LHCN-M2 (cell line): Measurements from ENCODE around the gene SCN1A. TPM values are rescaled to one million over a fixed set of nuclear protein-coding genes. Genes with fewer than 3 reads are reported as not detected.

Source experiments
- DNase-seq: peaks from one replicate; pipeline ENCODE4 v3.0.0-alpha.2; 2012; ENCODE audit warnings: low read depth
- total RNA-seq: library from RNA; depleted of rRNA; stranded (reverse); fragments of >200 nt; gene quantifications from 2 replicates; pipeline ENCODE4 v1.2.3, GENCODE V29; 2014

Gene SCN1A
- total RNA-seq, 1 experiment from 2014 or later: 1.1 TPM

GRCh38 chr2:166081852-166082251 is 46.0 kb downstream of the SCN1A start:
- DNase-seq: no peak

GRCh38 chr2:166081131-166081632 is 46.6 kb downstream of the SCN1A start:
- DNase-seq: no peak

DNA sequence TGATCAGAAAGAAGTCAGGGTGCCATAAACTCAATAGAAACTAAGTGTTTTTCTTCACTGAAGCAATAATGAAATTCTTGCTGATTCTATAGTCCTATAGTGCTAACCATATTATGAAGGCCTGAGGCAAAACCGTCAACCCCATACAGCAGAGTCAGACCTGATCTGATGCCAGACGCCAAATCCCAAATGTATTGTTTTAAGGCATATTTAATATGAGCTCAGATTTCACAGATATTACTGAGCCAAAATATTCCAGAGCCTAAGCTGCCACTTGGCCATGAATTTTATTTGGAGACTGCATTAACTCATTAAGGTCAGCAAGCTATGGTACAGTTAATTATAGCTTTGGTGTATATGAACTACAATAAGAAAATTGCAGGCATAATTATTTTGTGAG is 53.4 kb downstream of the SCN1A start:
- DNase-seq: no peak

DNA sequence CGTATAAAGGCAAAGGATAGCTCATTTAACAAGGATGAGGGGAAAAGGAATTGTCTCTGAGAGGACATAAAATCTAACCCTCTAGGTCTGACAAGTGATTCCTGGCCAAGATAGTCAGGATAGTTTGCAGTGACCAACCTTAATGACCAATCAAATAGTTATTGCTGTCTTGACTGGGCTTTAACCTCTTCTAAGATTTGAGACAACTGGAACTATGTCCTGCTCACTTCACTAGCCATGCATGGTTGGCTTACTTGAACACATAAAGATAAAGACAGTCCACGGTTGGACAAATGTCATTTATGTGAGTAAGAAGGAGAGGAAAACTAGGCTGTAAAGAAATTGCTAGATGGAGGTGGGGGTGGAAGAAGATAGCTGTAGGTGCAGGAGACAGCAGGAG is 53.8 kb downstream of the SCN1A start:
- DNase-seq: no peak

- DNase-seq: no peak
These were observed 57.6 kb downstream of the SCN1A start for GRCh38 chr2:166070231-166070630.

GRCh38 chr2:166068981-166069380 is 58.8 kb downstream of the SCN1A start:
- peak; percentile 50 for DNase-seq

DNA sequence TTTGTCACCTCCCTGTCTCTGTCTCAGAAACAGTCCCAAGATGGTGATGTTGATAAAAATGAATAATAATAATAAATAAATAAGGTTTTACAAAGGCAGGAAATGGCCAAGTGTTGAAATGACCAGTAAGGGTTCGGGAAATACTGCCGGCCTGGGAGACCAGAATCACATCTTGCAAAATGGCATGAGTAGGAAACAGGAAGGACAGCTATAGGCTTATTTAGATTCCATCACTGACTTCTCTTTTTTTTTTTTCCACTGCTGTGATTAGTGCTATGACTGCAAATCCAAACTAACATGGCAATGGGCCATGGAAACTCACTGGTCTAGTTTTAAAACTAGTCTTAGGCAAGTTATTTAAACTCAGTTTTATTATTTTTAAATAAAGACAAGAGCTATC is 60.6 kb downstream of the SCN1A start:
- no peak for DNase-seq

DNA sequence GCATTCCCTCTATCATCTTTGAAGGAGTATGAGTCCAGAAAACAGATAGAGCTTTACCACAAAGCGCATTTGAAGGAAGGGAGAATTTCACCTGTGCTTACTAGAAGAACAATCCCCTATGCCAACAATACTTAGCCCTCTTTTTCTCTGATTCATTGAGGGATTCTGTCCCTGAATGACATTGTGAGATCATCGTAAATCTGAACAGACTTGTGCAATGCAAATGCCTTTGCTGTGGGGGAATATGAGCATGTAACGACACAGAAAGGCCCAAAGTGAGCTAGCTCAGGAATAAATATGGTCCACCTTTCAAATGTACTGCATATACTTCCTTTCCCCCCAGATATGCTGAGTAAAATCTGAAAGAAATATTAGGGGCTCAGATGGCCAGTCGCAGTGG is 67.6 kb downstream of the SCN1A start:
- peak; percentile 34 for DNase-seq

DNA sequence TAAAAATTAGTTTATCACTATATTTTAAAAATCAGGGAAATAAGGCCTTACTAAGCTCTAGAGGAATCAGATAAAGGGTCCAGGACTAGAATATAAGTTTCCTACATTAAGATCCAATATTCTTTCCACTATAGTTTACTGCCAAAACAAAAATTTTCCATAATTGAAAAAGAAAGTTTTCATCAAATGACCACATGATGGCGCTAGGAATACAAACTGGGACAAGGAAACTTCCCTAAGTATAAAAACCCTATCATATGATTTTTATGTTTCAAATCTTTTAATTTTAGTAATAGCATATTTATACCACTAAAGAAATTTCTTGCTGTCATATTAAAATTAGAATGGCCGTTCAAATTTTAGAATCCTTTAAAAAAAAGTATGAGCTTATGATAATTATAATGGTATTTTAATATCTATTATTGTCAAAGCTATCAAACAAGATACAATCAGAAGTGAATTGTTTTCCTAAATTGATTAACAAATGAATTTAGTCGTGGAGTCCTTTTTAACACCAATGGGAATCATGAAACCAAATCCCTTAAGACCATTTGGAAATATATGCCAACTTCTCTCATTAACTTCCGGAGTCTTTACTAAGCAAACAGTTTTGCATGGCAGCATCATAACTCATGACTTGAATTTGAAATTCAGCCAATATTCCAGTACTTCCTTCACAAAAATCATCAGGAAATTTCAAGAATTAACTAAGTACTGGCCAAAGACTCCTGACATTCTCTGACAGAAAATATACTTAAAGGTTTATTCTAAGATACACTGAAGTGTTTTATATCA is 70.3 kb downstream of the SCN1A start:
- peak; percentile 42 for DNase-seq

GRCh38 chr2:166044853-166045483 is 82.9 kb downstream of the SCN1A start:
- no peak for DNase-seq

DNA sequence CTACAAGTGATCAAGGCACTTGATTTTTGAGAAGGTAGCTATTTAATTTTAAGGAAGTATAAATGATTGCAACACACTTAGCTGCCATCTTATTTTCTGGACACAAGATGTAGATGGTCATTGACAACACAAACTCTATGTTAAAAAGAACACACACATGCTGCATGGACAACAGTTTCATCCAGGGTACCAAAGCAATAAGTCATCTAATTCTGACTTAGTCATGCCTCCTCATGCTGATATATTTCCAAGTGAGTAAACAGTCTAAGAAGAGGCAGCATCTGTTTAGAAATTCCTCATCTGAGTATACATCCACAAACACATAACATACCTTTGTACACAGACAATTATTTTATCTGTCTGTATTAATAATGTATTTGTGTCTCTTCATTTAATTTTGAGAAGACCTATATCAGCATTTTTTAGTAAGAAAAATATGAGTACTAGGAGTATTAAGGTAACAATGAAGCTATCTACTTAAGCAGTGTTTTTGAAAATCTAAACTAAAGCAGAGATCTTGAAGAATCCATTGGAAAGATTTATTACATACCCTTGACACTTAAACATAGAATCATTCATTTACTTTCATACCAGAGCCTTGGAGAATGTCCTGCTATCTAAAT is 84.9 kb downstream of the SCN1A start:
- DNase-seq: peak; percentile 68

DNA sequence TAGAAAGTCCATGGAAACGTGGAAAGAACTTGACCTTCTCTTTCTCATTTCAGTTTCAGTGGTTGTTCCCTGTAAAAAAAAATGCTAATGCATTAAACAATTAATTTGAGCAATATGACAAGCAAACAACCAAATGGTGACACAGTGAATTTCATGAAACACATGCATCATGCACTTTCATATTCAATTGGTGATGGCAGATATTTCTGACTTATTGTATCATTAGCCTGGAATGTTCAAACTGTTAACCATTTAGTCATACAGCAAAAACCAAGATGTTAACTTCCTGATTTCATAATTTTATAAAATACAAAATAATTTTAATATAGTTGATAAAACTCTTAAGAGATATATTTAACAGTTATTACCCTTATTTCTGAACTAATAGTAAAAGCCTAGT is 85.5 kb downstream of the SCN1A start:
- DNase-seq: peak; percentile 47

GRCh38 chr2:166041613-166042012 is 86.2 kb downstream of the SCN1A start:
- DNase-seq: no peak

GRCh38 chr2:166032361-166032760 is 95.5 kb downstream of the SCN1A start:
- peak; percentile 45 for DNase-seq

GRCh38 chr2:166031054-166031453 is 96.8 kb downstream of the SCN1A start:
- DNase-seq: peak; percentile 67

GRCh38 chr2:166025313-166025712 is 102.5 kb downstream of the SCN1A start:
- DNase-seq: no peak

- DNase-seq: peak; percentile 11
These were observed 110.6 kb downstream of the SCN1A start for GRCh38 chr2:166017208-166017607.

- DNase-seq: no peak
These were observed 113.9 kb downstream of the SCN1A start for GRCh38 chr2:166013878-166014277.

- no peak for DNase-seq
These were observed 116.2 kb downstream of the SCN1A start for GRCh38 chr2:166011660-166012059.

DNA sequence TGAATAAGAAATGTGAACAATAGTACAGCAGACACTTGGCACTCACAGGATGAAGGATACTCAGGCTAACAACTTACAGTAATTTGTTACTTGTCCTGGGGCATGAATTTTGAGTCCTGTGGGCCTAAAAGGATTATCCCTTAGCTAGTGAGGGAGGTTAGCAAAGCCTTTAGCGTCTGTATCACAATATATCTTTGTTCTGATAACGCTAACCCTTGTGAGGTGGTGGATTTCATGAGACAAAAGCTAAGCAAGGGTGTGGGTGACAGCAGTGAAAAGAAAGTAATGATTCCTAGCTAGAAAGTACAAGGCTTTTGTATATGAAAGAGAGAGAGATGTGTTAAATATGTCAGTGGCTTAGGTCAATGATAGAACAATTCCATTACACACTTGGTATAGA is 127.4 kb downstream of the SCN1A start:
- DNase-seq: no peak

DNA sequence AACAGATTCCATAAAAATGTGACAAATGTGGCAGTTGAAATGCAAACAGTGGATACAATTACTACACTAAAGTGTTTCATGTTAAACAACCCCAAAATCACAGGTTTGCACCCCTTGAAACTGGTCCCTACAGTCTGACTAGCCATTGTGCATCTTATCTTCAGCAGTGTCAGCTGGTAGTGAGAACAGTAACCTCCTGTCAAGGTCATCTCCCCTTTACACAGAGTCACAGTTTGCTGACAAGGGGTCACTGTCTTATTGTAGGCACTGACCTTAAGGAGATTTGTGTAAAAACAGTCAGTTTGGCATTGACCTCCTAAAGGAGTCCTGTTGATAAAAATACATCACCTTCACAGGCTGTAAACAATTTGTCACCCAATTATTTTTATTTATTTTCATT is 137.0 kb downstream of the SCN1A start:
- no peak for DNase-seq

DNA sequence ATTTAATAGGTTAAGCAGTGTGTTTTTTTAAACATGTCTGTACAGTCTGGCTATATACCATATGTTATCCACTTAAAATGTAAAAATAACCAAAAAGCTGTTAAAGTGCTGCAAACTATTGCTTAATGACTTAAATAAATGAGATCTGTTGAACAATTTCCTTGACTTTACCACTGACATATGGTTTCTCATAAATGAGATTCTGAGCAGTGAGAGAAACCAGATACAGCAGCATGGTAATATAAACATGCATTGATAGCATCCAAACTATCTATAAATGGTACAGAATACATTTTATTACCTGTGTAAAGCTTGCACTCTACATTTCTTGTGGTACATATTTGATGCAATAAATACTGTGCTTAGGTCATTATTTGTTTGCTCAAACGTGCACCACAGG is 138.0 kb downstream of the SCN1A start:
- no peak for DNase-seq

- no peak for DNase-seq
These were observed 142.7 kb downstream of the SCN1A start for GRCh38 chr2:165985120-165985519.
